ENCODE measurements around the gene PARP12. TPM values are rescaled to one million over a fixed set of nuclear protein-coding genes. Genes with fewer than 3 reads are reported as not detected.

Gene PARP12
- total and polyA plus RNA-seq, 2 of the 13 experiments (the other 11 are each of a cell fraction or from before 2014, with no cell fraction given) = 15.5 to 35.2 TPM

DNA sequence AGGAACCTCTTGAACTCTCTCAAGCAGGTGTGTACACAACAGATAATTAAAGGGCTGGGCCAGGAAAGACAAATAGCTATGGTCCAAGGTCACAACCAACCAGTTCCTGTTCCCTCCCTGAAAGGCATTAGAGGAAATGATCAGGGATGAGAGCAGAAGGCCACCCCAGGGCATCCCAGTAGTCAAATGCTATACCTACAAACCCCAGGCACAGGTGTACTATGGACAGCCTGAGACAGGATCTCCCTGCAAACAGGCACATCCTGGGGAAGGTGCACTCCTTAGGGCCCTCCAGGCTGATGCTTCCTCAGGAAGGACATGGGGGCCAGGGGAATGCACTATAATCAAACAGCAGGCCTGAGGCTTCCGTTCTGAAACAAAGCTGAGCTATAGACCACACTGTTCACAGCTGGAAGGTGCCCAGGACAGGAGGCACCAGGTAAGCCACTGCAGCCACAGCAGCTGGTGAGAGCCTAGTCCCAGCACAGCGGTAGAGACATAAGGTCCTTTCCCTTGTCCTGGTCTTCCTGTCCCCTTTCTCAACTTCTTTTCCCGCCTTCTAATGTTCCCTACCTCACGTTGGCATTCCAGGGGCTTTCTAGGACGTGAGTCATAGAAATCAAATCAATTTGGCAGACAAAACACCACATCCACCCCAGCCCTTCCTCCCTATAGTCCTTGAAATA, 13.3 kb downstream of the PARP12 start (continued):
- TF ChIP-seq REPIN1 (CRISPR knock-in tag; IDR thresholded peaks at IDR 0.05; ENCODE audit: borderline replicate concordance, low read depth) (peak; percentile 91; the same call in 1 of the 2 replicates), NCOA5 (CRISPR knock-in tag; IDR thresholded peaks at IDR 0.05) (no peak), ZNF773 (CRISPR knock-in tag; IDR thresholded peaks at IDR 0.05; ENCODE audit: borderline replicate concordance) (no peak), GTF3A (CRISPR knock-in tag; conservative IDR thresholded peaks at IDR 0.05) (no peak), PAX8 (CRISPR knock-in tag; IDR thresholded peaks at IDR 0.05; ENCODE audit: borderline replicate concordance) (no peak), RCOR2 (CRISPR knock-in tag; IDR thresholded peaks at IDR 0.05) (peak; percentile 88), ZNF235 (CRISPR knock-in tag; IDR thresholded peaks at IDR 0.05; ENCODE audit: borderline replicate concordance) (no peak), DR1 (CRISPR knock-in tag; IDR thresholded peaks at IDR 0.05) (no peak), DRAP1 (CRISPR knock-in tag; IDR thresholded peaks at IDR 0.05) (0 out of 2 replicates have a peak, but pooled peaks have one; percentile 53), RAD51 (IDR thresholded peaks at IDR 0.05; ENCODE audit: borderline replicate concordance) (no peak), TBX2 (CRISPR knock-in tag; IDR thresholded peaks at IDR 0.05; ENCODE audit: borderline replicate concordance) (peak; percentile 98), ZNF776 (CRISPR knock-in tag; IDR thresholded peaks at IDR 0.05) (no peak), ZNF329 (CRISPR knock-in tag; IDR thresholded peaks at IDR 0.05; ENCODE audit: low read depth) (no peak), THAP11 (CRISPR knock-in tag; IDR thresholded peaks at IDR 0.05) (peak; percentile 80), ZNF224 (CRISPR knock-in tag; IDR thresholded peaks at IDR 0.05) (peak; percentile 61; the same call in 1 of the 2 replicates), NPAS2 (CRISPR knock-in tag; IDR thresholded peaks at IDR 0.05; ENCODE audit: borderline replicate concordance) (no peak), NBN (conservative IDR thresholded peaks at IDR 0.05) (no peak)
